Thyroid gland (tissue), 4 donors: ENCODE results near the gene HNRNPD.

ENCODE experiments used
- CTCF ChIP-seq, 6 experiments: fragments of 200-600 bp in 3 of 6; fragments of 450-650 bp in 3 of 6; sonication (generic) in 3 of 6; IDR thresholded peaks; one replicate each; pipeline ENCODE4 v1.5.1; 2016 to 2019; ENCODE audit warnings: antibody characterized with exemption in 6 of 6, mild to moderate bottlenecking in 2 of 6, inconsistent platforms in 1 of 6, moderate library complexity in 1 of 6
- POLR2A ChIP-seq, 2 donors: fragments of 450-650 bp; IDR thresholded peaks; one replicate each; pipeline ENCODE4 v1.6.1; 2017; ENCODE audit warnings: antibody characterized with exemption in 2 of 2, mild to moderate bottlenecking in 2 of 2, moderate library complexity in 1 of 2

- TF ChIP-seq CTCF (IDR thresholded peaks at IDR 0.05), result no peak
- no peak for TF ChIP-seq POLR2A (IDR thresholded peaks at IDR 0.05)
These were observed 16.2 kb downstream of the HNRNPD start for GRCh38 chr4:82357640-82358039.
